OCI-LY3 (cell line): ENCODE data around the gene TBATA.

ENCODE experiments used
- CTCF ChIP-seq: fragments of 200-600, 300-600 bp; sonication (generic); IDR thresholded peaks from 2 replicates; pipeline ENCODE4 v1.5.1; 2014; ENCODE audit warnings: antibody characterized with exemption, low read length, low read depth
- EZH2phosphoT487 ChIP-seq: fragments of 200-600 bp; shearing (Covaris generic); IDR thresholded peaks from 2 replicates; pipeline ENCODE4 v1.6.1; 2018; ENCODE audit warnings: antibody characterized with exemption, mixed run types, low read depth

DNA sequence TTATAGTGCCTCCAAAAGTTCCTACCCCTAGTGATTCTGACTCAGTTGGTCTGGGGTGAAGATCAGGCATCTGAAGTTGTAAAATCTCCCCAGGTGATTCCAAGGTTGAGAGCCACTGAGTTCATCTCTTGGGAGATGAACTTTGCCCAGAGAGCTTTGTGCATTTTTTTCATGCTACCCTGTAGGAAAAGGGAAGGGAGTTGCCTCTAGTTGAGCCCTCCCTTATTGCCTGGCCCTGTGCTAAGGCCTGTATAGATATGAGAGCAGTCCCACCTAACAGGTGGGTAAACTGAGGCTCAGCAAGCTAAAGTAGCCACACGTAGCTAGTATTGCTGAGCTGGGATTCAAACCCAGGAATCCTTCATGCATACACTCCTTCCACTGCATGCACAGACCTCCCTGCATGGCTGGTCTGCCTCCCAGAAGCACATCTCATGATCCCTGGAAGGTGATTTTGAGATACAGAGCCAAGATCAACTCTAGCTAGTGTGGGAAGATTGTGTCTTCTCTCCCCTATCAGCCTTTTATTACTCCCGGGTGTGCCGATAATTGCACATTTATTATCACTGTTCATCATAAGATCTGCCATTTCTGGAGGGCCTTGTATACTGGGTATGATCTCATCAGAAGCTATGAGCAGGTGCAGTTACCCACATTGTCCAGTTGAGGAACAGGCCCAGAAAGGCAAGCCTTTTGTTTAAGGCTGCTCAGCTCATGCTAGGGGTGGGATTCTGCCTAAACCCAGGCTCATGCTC lies 47.0 kb downstream of the TBATA start:
- TF ChIP-seq CTCF (no peak), EZH2phosphoT487 (no peak)
